Hematopoietic multipotent progenitor cell treated with erythropoietin and hydrocortisone succinate and interleukin-3 and kit ligand, for 15 days (in vitro differentiated cells): ENCODE data around the gene URGCP.

ENCODE experiments used
- DNase-seq: peaks from one replicate; pipeline ENCODE4 v3.0.0-alpha.2; 2015; ENCODE audit warnings: low spot score

The URGCP gene, protein sequence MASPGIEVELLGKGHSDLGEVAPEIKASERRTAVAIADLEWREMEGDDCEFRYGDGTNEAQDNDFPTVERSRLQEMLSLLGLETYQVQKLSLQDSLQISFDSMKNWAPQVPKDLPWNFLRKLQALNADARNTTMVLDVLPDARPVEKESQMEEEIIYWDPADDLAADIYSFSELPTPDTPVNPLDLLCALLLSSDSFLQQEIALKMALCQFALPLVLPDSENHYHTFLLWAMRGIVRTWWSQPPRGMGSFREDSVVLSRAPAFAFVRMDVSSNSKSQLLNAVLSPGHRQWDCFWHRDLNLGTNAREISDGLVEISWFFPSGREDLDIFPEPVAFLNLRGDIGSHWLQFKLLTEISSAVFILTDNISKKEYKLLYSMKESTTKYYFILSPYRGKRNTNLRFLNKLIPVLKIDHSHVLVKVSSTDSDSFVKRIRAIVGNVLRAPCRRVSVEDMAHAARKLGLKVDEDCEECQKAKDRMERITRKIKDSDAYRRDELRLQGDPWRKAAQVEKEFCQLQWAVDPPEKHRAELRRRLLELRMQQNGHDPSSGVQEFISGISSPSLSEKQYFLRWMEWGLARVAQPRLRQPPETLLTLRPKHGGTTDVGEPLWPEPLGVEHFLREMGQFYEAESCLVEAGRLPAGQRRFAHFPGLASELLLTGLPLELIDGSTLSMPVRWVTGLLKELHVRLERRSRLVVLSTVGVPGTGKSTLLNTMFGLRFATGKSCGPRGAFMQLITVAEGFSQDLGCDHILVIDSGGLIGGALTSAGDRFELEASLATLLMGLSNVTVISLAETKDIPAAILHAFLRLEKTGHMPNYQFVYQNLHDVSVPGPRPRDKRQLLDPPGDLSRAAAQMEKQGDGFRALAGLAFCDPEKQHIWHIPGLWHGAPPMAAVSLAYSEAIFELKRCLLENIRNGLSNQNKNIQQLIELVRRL

DNA sequence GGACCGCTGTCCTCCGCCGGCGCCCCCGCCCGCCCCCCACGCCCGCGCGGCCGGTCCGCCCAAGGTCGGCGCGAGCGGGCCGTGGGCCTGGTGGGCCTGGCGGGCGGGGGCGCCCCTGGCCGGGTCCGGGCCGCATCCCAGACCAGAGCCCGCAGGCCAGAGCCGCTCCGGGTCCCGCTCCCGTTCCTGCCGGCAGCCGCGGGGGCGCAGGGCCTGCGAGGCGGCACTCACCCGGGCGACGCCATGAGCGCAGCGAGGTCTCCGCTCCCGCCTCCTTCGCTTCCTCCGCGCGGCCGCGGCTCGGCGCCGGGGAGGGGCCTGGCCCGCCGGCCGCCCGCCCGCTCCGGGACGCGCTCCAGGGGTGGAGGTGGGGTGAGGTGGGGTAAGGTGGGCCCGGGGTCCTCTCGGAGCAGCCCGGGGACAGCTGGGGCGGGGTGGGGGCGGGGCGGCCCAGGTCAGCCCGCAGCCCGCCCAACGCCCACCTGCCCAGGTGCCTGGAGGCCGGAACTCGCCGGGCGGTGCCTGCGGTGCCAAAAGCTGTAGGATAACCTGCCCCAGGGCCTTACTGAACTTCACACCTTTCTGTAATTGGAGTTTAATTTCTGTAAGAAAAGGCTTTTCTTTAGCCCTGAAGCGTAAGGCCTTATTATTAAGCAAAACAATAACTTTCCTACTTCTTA lies at the start of gene URGCP:
TSS of gene URGCP (minus strand) at position 266 of the 680 bp plus-strand sequence. CDS start at position 245, 21 bp downstream.
- DNase-seq: peak; percentile 37

DNA sequence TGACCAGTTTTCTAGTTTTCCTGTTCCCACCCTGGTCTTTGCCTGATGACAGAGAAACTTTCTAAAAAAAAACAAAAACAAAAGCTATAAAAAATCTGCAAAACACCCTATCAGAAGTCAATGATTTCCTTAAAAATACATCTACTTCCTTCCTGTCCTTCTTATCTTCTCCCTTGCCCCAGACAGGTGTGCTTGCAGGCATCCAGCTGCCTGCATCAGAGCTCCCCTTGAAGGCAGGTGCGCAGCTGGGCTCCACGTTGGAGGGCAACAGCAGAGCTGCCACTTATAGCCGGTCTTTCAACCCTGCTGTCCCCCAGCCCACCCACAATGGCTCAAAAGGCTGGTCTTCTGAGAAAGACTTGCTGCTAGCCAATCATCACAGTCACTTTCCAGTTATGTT lies 49.6 kb upstream of the URGCP start:
- no peak for DNase-seq

DNA sequence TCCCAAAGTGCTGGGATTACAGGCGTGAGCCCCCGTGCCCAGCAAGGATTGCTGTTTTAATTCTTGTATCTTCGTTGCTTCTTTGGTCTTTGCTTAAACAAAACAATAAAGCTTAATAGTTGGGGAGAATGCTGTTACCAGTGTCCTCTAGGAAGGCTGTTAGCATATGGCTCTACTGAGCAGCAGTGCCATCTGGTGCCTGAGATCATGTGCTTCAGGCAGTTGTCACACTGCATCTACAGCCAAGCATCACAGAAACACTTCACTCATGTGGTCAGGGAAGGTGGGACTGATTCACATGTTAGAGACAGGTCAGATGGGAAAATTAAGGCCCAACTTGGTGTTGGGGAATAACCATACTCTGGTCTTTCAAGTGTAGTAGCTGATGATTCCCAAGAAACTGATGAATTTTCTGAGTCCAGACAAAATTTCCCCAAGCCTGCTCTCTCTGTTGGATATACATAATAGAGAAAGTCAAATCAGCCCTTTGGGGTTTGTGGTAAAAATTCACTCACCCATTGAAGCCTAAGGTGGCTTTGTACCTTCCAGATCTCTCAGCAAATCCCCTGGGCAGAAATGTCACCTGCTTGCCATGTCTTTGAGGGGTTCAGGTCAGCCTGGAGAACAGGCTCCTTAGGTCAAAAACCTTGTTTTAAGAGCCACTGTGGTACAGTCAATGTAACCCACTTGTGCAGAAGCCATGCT lies 48.3 kb upstream of the URGCP start:
- DNase-seq: peak; percentile 17

DNA sequence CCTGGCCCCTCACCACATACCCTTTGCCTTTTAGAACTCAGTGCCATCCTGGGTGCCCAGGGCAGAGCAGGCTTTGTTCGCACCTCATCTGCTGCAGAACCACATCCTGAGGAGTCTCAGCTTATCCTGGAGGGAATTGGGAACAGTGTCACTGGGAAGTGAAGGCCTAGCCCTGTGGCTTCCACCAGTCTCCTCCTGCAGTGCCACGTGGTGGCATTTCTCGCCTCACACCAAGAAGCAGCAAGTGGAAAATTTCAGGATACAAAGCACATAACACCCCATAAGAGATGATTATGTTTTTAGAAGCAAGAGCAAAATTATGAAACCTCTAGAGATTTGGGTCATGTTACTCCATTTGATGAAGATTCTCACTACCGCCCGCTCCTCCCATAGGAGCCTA lies 46.7 kb upstream of the URGCP start:
- DNase-seq: no peak

DNA sequence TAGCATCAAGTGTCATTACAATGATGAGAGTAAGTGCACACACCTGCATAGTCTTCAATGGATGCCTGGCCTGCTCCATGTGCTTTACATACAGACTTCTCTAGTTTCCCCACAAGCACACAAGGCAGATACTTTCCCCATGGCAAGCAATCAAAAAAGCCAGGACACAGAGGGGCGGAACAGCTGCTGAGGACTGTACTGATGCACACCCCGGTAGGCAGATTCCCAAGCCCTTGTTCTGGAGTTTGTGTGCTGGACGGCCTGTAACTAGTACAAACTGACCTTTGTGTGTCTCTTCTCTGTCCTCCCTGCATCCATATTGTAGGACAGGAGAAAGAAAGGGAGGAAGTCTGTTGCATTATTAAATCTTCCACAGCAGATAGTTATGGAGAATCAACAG lies 45.6 kb upstream of the URGCP start:
- no peak for DNase-seq

DNA sequence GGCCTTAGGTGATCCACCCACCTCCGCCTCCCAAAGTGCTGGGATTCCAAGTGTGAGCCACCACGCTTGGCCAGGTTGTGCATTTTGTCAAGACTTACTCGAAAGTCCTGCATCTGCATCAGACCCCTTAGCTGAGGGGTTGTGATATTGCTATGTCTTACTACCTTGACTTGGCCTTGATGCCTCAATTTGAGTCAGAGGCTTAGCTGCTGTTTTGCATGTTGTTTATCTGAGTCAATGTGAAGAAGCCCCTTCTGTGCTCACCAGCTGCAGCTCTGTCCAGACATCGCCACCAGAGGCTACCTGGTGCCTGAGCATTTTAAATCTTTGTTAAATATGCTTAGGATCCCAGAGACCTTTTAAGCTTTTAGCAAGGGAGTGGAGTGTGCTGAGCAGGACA lies 37.9 kb upstream of the URGCP start:
- DNase-seq: no peak

DNA sequence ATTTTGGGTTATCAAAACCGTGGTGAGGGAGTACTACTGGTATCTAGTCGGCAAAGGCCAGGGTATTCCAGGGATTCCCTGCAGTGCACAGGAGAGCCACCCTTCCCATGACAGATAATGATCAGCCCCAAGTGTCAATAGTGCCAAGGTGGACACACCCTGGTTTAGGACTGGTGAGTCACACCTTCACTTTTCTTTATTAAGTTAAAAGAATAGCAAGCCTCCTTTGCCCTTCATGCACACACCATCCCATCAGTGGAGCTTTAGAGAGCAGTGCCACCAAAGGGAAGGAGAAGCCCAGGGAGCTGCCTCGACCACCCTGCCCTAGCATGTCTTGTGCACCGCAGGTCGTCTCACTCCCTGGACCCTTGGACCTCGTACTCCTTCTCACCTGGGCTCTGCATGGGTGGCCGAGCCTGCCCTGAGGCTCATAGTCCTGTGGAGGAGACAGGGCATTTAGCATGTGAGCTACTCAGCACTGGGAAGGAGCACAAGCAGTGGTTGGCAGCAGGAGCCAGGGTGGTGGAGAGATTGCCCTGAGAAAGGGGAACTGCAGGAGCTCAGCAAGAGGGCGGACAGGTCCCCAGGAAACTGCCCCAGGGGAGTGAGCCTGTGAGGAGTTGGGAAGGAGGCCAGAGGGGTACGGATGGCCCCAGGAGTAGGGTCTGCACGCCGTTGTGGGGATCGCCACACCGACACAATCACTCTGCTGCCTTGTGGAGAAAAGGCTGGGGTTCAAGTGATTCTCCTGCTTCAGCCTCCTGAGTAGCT lies 37.2 kb upstream of the URGCP start:
- no peak for DNase-seq

DNA sequence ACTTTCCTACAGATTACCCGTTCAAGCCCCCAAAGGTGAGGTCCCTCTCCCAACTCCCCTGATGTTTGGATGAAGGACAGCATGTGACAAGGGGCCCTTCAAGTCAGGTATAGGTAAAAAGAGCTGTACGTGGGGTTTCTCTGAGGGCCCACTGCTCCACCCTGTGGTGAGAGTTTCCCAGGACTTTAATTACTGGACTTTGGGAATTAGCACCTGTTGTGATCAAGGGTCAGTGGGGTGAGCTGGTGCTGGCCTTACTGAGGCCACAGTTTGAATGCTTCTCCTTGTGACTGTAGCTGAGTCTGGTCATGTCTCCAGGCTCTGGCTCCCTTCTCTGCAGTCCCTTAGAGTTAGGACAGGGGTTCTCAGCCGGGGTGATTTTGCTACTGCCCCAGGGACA lies 36.6 kb upstream of the URGCP start:
- DNase-seq: no peak

DNA sequence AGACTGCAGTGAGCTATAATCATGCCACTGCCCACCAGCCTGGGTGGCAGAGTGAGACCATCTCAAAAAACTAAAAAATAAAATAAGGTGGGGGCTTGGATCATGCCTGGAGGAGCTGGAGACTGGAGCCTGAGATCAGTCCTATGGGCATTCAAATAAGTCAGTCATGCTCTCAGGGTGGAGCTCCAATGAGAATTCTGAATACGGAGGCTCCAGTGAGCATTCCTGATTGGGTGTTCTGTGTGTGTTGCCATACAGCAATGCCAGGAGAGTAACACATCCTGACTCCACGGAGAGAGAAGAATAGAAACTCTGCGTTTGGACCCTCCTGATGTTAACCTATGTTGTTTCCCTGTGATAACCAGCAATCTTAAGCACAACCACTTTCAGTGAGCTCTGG lies 35.9 kb upstream of the URGCP start:
- no peak for DNase-seq

DNA sequence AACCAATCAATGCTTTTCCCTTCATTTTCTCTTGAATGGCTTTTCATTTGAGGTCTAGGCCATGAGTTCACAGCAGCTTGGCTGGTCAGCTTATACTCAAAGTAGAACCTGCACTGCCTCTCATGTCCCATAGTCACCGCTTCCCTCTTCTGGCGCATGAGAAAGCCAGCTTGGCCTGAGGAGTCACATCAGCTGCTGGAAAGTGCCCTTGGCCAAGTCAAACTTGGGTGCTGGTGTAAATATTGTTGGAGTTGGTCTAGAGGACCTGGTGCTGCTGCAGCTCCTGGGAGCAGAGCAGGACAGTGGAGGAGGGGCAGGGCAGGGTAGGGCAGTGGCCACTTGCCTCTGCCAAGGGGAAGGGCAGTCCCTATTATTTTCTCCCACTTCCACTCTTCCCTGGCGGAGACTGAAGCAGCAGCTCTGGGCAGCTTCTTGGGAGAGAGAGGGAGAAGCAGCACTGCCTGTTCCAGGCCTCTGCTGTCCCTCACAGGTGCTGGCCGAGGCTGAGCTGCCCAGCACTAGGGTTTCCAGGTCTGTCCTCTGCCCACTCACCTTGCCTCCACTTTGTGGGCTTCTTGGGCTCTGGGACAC lies 32.6 kb upstream of the URGCP start:
- DNase-seq: no peak

DNA sequence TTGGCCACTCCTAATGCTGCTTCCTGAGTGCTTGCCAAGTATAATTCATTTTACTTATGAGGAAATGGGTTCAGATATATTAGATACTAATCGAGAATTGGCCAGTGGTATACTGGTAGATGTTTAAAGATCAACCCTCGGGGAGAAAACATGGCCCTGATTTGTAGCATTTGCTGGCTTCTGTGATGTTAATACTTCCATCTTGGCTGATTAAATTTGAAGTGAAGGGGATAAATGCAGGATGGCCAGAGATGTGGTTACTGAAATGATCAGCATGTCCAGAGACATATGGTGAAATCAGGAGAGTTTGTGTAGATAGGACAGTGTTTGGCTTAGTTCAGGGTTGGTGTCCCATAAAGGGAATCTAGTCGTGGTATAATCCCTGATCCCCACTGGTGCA lies 31.0 kb upstream of the URGCP start:
- no peak for DNase-seq

DNA sequence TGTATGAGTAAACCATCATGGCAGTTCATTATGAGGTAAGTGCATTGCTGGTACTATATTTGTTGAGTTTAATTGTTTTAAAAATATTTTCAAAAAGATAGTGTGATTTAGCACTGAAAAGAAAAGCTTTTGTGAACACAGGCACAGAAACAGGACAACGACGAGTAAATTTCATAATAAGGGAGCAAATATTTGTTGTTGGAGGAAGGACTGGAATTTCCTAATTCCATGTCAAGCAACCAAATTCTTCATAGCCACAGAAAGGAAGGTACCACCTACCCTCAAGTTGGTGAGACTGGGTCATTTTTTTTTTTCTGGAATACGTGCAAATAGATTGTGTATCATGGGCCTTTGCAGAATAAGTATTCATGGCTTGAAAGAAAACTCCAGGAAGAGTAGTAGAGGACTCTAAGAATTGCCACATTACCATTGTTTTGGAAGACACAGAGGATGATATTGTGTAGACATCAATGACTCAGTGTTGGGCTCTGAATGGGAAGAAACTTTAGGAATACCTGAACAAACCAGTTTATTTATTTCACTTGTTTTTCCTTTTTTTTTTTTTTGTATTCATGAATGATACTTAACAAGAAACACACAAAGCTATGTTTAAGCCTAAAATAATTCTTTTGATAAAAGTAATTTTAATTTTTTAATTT lies 27.6 kb upstream of the URGCP start:
- DNase-seq: no peak

DNA sequence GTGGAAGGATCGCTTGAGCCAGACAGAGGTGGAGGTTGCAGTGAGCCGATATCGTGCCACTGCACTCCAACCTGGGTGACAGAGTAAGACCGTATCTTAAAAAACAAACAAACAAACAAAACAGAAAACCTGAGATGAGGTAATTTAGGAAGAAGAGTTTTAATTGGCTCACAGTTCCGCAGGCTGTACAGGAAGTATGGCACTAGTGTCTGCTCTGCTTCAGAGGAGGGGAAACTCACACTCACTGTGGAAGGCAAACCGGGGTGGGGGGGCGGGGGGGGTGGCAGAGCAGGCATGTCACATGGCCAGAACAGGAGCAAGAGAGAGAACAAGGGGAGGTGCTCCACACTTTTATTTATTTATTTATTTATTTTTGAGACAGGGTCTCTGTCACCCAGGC lies 24.9 kb upstream of the URGCP start:
- DNase-seq: no peak

DNA sequence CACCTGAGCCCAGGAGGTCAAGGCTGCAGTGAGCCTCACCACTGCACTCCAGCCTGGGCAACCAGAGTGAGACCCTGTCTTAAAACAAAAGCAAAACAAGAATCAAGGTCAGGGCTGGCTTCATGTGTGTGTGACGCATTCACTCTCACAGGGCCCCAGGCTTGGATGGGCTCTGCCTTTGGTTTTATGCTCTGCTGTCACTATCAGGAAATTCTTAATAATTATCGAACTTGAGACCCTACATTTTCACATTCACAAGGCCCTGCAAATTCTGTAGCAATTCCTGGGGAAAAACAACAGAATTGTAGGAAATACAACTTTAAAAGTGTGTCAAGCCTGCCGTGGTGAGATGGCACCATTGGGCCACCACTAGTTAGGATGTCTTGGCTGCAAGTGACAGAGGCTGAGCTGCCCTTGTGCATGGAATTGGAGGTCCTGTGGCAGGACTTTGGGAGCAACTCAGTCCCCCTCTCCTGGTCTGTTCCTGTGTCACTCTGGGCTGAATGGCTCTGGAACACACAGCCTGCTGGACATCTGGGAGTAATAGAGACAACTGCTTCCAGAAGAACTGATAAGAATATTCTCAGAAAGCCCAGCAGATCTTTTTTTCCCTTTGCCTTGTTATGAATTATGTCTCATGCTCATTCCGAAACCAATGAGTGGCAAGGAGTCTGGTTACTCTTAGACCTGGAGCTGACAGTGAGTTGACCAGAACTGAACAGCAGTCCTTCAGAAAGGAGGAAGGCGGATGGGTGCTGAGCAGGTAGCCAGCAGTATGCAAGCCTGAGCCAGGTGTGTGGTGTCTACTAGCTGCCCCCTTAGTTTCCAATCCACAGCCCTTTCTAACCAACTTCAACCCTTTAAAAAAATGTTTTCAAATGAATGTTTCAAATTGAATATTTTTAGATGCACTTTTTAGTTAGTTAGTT lies 23.4 kb upstream of the URGCP start:
- no peak for DNase-seq

DNA sequence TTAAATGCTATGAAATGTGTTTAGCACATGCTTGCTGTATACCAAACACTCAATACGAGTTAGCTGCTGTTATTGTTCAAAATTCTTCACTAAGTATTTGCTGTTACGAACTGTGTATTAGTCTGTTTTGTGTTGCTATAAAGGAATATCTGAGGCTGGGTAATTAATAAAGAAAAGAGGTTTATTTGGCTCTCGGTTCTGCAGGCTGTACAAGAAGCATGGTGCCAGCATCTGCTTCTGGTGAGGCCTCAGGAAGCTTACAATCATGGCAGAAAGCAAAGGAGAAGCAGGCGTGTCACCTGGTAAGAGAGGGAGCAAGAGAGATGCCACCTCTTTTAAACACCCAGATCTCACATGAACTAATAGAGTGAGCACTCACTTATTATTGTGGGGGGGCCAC lies 21.4 kb upstream of the URGCP start:
- no peak for DNase-seq

DNA sequence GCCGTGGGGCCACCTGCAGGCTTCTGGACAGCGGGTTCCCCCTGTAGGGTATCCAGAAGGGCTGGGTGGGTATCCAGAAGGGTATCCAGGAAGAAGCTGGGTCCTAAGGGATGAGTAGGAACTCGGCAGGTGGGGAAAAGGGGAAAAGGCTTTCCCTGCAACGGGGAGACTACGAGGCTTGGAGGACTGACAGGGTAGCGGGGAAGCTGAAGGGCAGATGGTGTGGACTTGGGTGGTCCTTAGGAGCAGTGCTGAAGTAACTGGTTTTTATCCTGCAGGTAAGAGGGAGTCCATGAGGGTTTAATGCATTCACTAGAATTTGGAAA lies 20.4 kb upstream of the URGCP start:
- no peak for DNase-seq

DNA sequence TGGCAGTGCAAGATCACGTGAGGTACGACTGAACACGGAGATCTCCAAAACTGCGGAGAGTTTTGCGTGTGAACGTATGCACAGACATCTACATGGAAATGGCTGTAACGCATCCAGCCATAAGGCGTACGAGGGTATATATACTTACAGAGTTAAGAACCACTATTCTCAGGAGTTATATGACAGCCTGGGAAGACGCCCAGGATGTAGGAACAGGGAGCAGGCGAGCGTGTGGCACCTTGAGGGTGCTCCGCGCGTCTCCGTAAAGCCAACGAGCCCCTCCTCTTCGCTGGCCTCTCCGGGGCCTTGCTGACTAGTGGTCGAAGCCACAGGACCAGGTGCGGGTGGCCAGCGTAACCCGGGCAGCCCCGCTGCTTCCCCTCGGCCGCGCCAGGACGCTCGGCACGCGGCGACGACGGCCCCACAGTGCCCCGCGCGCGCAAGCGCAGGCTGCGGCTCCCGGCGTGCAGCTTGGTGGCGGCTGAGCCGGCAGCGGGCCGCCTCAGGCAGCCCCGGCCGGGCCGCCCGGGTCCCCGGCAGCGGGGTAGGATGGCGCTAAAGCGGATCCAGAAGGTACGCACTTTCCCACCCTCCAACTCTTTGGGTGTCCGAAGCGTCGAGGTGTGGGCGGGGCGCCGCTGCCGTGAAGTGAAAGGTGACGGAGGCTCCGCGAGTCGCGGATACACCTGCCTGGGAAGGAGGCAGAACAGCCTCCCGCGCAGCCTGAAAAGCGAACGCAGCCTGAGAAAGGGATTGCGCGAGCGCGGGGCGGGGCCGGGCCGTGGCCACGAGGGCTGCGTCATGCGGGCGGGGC lies 19.8 kb upstream of the URGCP start, which contains the start of gene UBE2D4:
TSS of gene UBE2D4 (plus strand) at position 453 of the 814 bp plus-strand sequence. CDS start at position 550, 97 bp downstream.
- peak; percentile 73 for DNase-seq

DNA sequence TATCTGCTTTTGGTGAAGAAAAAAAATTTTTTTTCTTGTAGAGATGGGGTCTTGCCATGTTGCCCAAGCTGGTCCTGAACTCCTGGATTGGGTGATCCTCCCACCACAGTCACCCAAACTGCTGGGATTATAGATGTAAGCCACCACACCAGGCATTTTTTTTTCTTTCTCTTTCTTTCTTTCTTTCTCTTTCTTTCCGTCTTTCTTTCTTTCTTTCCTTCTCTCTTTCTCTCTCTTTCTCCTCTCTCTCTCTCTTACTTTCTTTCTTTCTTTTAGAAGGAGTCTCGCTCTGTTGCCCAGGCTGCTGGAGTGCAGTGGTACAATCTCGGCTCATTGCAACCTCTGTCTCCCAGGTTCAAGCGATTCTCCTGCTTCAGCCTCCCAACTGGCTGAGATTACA lies 16.3 kb upstream of the URGCP start:
- DNase-seq: no peak
